ENCODE results near the gene CNPY2.
"Not testable (repeated sequence)": the region's sequence is repeated elsewhere in the genome, so short reads cannot be mapped to it uniquely, and the experiment has no call there.

The CNPY2 gene

GRCh38 chr12:56326533-56326932 is 10.7 kb upstream of the CNPY2 start:
- Histone ChIP-seq H3K27me3 (ENCODE audit: control insufficient read depth, insufficient read depth, low read length) (no peaks in the 10 kb centered on the region), H3K36me3 (ENCODE audit: control insufficient read depth, insufficient read depth, low read length) (peaks cover 44% of the 10 kb centered on the region), H3K9ac (ENCODE audit: low read length) (no peak overlapping the region), H3K27ac (ENCODE audit: low read depth, low read length) (no peak overlapping the region), H3K4me1 (ENCODE audit: control insufficient read depth, insufficient read depth, low read length) (no peaks in the 10 kb centered on the region), H3K4me3 (ENCODE audit: low read length) (no peak overlapping the region)

GRCh38 chr12:56326126-56326525 is 10.3 kb upstream of the CNPY2 start:
- H3K36me3 ChIP-seq (ENCODE audit: control insufficient read depth, insufficient read depth, low read length): peaks cover 44% of the 10 kb centered on the region
- no peaks in the 10 kb centered on the region for H3K27me3 ChIP-seq (ENCODE audit: control insufficient read depth, insufficient read depth, low read length)
- no peak overlapping the region for H3K4me3 ChIP-seq (ENCODE audit: low read length)
- no peaks in the 10 kb centered on the region for H3K4me1 ChIP-seq (ENCODE audit: control insufficient read depth, insufficient read depth, low read length)
- no peak overlapping the region for H3K9ac ChIP-seq (ENCODE audit: low read length)
- no peak overlapping the region for H3K27ac ChIP-seq (ENCODE audit: low read depth, low read length)

GRCh38 chr12:56324206-56324605 is 8.4 kb upstream of the CNPY2 start:
- H3K4me3 ChIP-seq (ENCODE audit: low read length): no peak overlapping the region
- no peaks in the 10 kb centered on the region for H3K27me3 ChIP-seq (ENCODE audit: control insufficient read depth, insufficient read depth, low read length)
- H3K36me3 ChIP-seq (ENCODE audit: control insufficient read depth, insufficient read depth, low read length): peaks cover 49% of the 10 kb centered on the region
- no peak overlapping the region for H3K27ac ChIP-seq (ENCODE audit: low read depth, low read length)
- H3K9ac ChIP-seq (ENCODE audit: low read length): no peak overlapping the region
- no peaks in the 10 kb centered on the region for H3K4me1 ChIP-seq (ENCODE audit: control insufficient read depth, insufficient read depth, low read length)

- H3K36me3 ChIP-seq (ENCODE audit: control insufficient read depth, insufficient read depth, low read length): peaks cover 40% of the 10 kb centered on the region
- H3K4me1 ChIP-seq (ENCODE audit: control insufficient read depth, insufficient read depth, low read length); H3K27me3 ChIP-seq (ENCODE audit: control insufficient read depth, insufficient read depth, low read length); H3K9ac ChIP-seq (ENCODE audit: low read length); H3K27ac ChIP-seq (ENCODE audit: low read depth, low read length); H3K4me3 ChIP-seq (ENCODE audit: low read length): not testable (repeated sequence)
These were observed 5.8 kb upstream of the CNPY2 start for GRCh38 chr12:56321610-56322009.

- H3K27ac ChIP-seq (ENCODE audit: low read depth, low read length): no peak overlapping the region
- H3K27me3 ChIP-seq (ENCODE audit: control insufficient read depth, insufficient read depth, low read length): no peaks in the 10 kb centered on the region
- no peak overlapping the region for H3K4me3 ChIP-seq (ENCODE audit: low read length)
- no peaks in the 10 kb centered on the region for H3K4me1 ChIP-seq (ENCODE audit: control insufficient read depth, insufficient read depth, low read length)
- H3K36me3 ChIP-seq (ENCODE audit: control insufficient read depth, insufficient read depth, low read length): peaks cover 34% of the 10 kb centered on the region
- no peak overlapping the region for H3K9ac ChIP-seq (ENCODE audit: low read length)
These were observed 5.2 kb upstream of the CNPY2 start for GRCh38 chr12:56321027-56321426.

GRCh38 chr12:56317675-56318074 is 1.9 kb upstream of the CNPY2 start:
- no peak overlapping the region for H3K27ac ChIP-seq (ENCODE audit: low read depth, low read length)
- H3K4me1 ChIP-seq (ENCODE audit: control insufficient read depth, insufficient read depth, low read length): peaks cover 7% of the 10 kb centered on the region
- H3K9ac ChIP-seq (ENCODE audit: low read length): no peak overlapping the region
- H3K36me3 ChIP-seq (ENCODE audit: control insufficient read depth, insufficient read depth, low read length): peaks cover 14% of the 10 kb centered on the region
- H3K27me3 ChIP-seq (ENCODE audit: control insufficient read depth, insufficient read depth, low read length): no peaks in the 10 kb centered on the region
- H3K4me3 ChIP-seq (ENCODE audit: low read length): no peak overlapping the region

- H3K36me3 ChIP-seq (ENCODE audit: control insufficient read depth, insufficient read depth, low read length): peaks cover 9% of the 10 kb centered on the region
These were observed 553 bp downstream of the CNPY2 start for GRCh38 chr12:56315249-56315621.

GRCh38 chr12:56311003-56311402 is 4.8 kb downstream of the CNPY2 start:
- no peak overlapping the region for H3K27ac ChIP-seq (ENCODE audit: low read depth, low read length)
- H3K4me1 ChIP-seq (ENCODE audit: control insufficient read depth, insufficient read depth, low read length): peaks cover 7% of the 10 kb centered on the region
- H3K4me3 ChIP-seq (ENCODE audit: low read length): no peak overlapping the region
- no peak overlapping the region for H3K9ac ChIP-seq (ENCODE audit: low read length)
- no peaks in the 10 kb centered on the region for H3K27me3 ChIP-seq (ENCODE audit: control insufficient read depth, insufficient read depth, low read length)
- H3K36me3 ChIP-seq (ENCODE audit: control insufficient read depth, insufficient read depth, low read length): peaks cover 6% of the 10 kb centered on the region

More at GRCh38 chr12:56315249-56315621, 553 bp downstream of the CNPY2 start:
- H3K27me3 ChIP-seq (ENCODE audit: control insufficient read depth, insufficient read depth, low read length): no peaks in the 10 kb centered on the region
- H3K9ac ChIP-seq (ENCODE audit: low read length): peak overlapping the region; percentile 69
- H3K4me1 ChIP-seq (ENCODE audit: control insufficient read depth, insufficient read depth, low read length): peaks cover 7% of the 10 kb centered on the region
- peak overlapping the region; percentile 97 for H3K27ac ChIP-seq (ENCODE audit: low read depth, low read length)
- H3K4me3 ChIP-seq (ENCODE audit: low read length): peak overlapping the region; percentile 96

- Histone ChIP-seq H3K9ac (ENCODE audit: low read length) (no peak overlapping the region), H3K36me3 (ENCODE audit: control insufficient read depth, insufficient read depth, low read length) (peaks cover 6% of the 10 kb centered on the region), H3K27me3 (ENCODE audit: control insufficient read depth, insufficient read depth, low read length) (no peaks in the 10 kb centered on the region), H3K4me1 (ENCODE audit: control insufficient read depth, insufficient read depth, low read length) (no peaks in the 10 kb centered on the region), H3K27ac (ENCODE audit: low read depth, low read length) (no peak overlapping the region), H3K4me3 (ENCODE audit: low read length) (no peak overlapping the region)
These were observed 7.1 kb downstream of the CNPY2 start for GRCh38 chr12:56308714-56309113.

- H3K27me3 ChIP-seq (ENCODE audit: control insufficient read depth, insufficient read depth, low read length): no peaks in the 10 kb centered on the region
- no peak overlapping the region for H3K9ac ChIP-seq (ENCODE audit: low read length)
- no peak overlapping the region for H3K27ac ChIP-seq (ENCODE audit: low read depth, low read length)
- H3K36me3 ChIP-seq (ENCODE audit: control insufficient read depth, insufficient read depth, low read length): peaks cover 6% of the 10 kb centered on the region
- H3K4me1 ChIP-seq (ENCODE audit: control insufficient read depth, insufficient read depth, low read length): peaks cover under 1% of the 10 kb centered on the region
- no peak overlapping the region for H3K4me3 ChIP-seq (ENCODE audit: low read length)
These were observed 8.4 kb downstream of the CNPY2 start for GRCh38 chr12:56307221-56307965.

- Histone ChIP-seq H3K27ac (ENCODE audit: low read depth, low read length) (no peak overlapping the region), H3K4me1 (ENCODE audit: control insufficient read depth, insufficient read depth, low read length) (peaks cover 12% of the 10 kb centered on the region), H3K27me3 (ENCODE audit: control insufficient read depth, insufficient read depth, low read length) (no peaks in the 10 kb centered on the region), H3K9ac (ENCODE audit: low read length) (no peak overlapping the region), H3K4me3 (ENCODE audit: low read length) (no peak overlapping the region), H3K36me3 (ENCODE audit: control insufficient read depth, insufficient read depth, low read length) (peaks cover 6% of the 10 kb centered on the region)
These were observed 10.8 kb downstream of the CNPY2 start for GRCh38 chr12:56304872-56305590.

GRCh38 chr12:56304276-56304675 is 11.5 kb downstream of the CNPY2 start:
- peaks cover 13% of the 10 kb centered on the region for H3K4me1 ChIP-seq (ENCODE audit: control insufficient read depth, insufficient read depth, low read length)
- H3K27me3 ChIP-seq (ENCODE audit: control insufficient read depth, insufficient read depth, low read length): no peaks in the 10 kb centered on the region
- H3K9ac ChIP-seq (ENCODE audit: low read length): no peak overlapping the region
- peaks cover 6% of the 10 kb centered on the region for H3K36me3 ChIP-seq (ENCODE audit: control insufficient read depth, insufficient read depth, low read length)
- no peak overlapping the region for H3K4me3 ChIP-seq (ENCODE audit: low read length)
- H3K27ac ChIP-seq (ENCODE audit: low read depth, low read length): no peak overlapping the region

Measured in rectal smooth muscle tissue (tissue), 1 donor.